ES-I3 (cell line): Measurements from ENCODE around the gene ERI3.

Experiments used
- H3K36me3 ChIP-seq: 2 replicates; pipeline ENCODE4 v1.6.1; 2013; ENCODE audit warnings: mild to moderate bottlenecking, low read length, control low read depth, moderate library complexity; ENCODE audit not compliant: insufficient read depth
- H3K4me1 ChIP-seq: 2 replicates; pipeline ENCODE4 v1.6.1; 2013; ENCODE audit warnings: mild to moderate bottlenecking, control low read depth, low read length; ENCODE audit not compliant: insufficient read depth
- H3K9ac ChIP-seq: 2 replicates; pipeline ENCODE4 v1.6.1; 2013; ENCODE audit warnings: low read depth, mild to moderate bottlenecking, low read length, moderate library complexity
- H3K9me3 ChIP-seq: 2 replicates; pipeline ENCODE4 v1.6.1; 2013; ENCODE audit warnings: mild to moderate bottlenecking, low read length, moderate library complexity; ENCODE audit not compliant: control insufficient read depth, insufficient read depth

ERI3 gene

DNA sequence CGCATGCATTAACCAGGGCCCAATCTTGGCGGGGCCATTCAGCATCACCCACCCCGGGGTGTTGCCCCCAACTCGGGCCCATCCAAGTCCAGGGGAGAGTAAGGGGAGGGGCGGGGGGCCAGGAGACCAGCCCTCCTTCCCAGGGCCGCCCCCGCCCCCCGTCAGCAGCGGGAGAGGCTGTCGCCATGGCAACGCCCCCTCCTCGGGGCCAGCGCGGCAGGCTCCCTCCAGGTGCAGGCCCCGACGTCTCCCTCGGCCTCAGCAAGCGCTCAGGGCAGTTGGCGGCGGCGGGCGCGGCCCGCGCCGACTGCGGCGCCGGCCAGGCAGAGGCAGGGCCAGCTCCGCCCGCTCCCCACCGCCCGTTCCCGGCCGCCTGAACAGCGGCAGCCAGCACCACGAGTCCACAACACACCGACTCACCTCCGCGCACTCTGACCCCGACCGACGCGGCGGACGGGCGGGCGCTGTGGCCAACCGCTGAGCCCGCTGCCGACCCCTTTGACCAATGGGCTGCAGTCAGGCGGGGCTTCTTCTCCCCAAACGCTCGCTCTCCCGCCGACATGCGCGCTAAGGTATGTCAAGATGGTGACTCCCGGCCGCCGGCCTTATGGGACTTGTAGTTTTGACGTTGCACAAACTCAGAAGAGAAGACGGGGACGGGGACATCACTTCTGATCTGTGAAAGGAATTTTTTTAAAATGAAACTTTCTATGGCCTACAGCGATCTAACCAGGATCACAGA is at the start of gene ERI3:
Gene ERI3 (minus strand): TSS at position 418 of the 742 bp plus-strand sequence. CDS start 231 bp downstream, at position 187.
- Histone ChIP-seq H3K9ac (peak within 1 kb of the TSS; percentile 67), H3K9me3 (no peaks in the 10 kb centered on the region), H3K36me3 (no peaks in the 10 kb centered on the region), H3K4me1 (peaks cover 10% of the 10 kb centered on the region; the same call in 1 of the 2 replicates)

- Histone ChIP-seq H3K4me1 (no peaks in the 10 kb centered on the region), H3K36me3 (no peaks in the 10 kb centered on the region), H3K9me3 (no peaks in the 10 kb centered on the region), H3K9ac (no peak overlapping the region)
Measured at GRCh38 chr1:44401256-44402228, 46.5 kb upstream of the ERI3 start.

GRCh38 chr1:44390277-44390676 is 35.2 kb upstream of the ERI3 start:
- H3K36me3 ChIP-seq = no peaks in the 10 kb centered on the region
- no peak overlapping the region for H3K9ac ChIP-seq
- no peaks in the 10 kb centered on the region for H3K9me3 ChIP-seq
- no peaks in the 10 kb centered on the region for H3K4me1 ChIP-seq

- Histone ChIP-seq H3K36me3 (no peaks in the 10 kb centered on the region), H3K9me3 (no peaks in the 10 kb centered on the region), H3K4me1 (no peaks in the 10 kb centered on the region), H3K9ac (no peak overlapping the region)
Measured at GRCh38 chr1:44389437-44389836, 34.4 kb upstream of the ERI3 start.

DNA sequence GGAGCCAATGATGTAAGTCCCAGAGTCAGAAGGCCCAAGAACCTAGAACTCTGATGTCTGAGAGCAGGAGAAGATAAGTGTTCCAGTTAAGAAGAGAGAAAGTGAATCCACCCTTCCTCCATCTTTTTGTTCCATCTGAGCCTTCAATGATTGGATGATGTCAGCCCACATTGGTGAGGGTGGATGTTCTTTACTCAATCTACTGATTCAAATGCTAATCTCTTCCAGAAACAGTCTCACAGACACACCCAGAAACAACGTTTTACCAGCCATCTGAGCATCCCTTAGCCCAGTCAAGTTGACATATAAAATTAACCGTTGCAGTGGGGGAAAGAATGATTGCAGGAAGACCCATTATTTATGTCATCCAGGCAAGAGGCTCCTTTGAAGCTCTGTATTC is 33.5 kb upstream of the ERI3 start:
- Histone ChIP-seq H3K9me3 (no peaks in the 10 kb centered on the region), H3K36me3 (no peaks in the 10 kb centered on the region)

DNA sequence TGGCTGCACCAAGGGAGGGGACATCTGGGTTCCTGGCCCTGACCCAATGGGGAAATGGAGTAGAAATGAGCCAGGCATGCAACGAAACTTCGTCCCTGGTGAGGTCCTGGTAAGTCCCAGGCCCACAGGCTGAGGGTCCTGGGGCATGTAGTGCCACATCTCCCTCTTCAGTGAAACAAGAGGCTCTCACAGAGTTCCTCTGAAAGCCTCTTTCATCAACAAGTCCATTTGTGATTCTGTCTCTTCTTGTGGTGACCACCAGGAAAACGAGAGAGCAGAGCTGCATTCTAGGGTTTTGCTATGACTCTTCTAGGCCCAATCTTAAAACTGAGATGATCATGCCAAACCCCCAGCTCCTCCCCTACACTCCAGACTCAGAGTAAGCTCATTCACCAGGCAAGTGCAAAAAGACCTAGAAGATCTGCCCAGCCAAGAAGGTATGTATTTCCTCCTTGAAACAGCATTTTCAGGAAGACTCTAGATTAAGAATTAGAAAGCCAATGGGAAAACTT is 25.7 kb upstream of the ERI3 start:
- Histone ChIP-seq H3K36me3 (no peaks in the 10 kb centered on the region), H3K9ac (no peak overlapping the region), H3K4me1 (no peaks in the 10 kb centered on the region), H3K9me3 (no peaks in the 10 kb centered on the region)

More for the DNA sequence above, 33.5 kb upstream of the ERI3 start:
- Histone ChIP-seq H3K9ac (no peak overlapping the region), H3K4me1 (no peaks in the 10 kb centered on the region)

GRCh38 chr1:44377925-44378784 is 23.1 kb upstream of the ERI3 start:
- Histone ChIP-seq H3K4me1 (no peaks in the 10 kb centered on the region), H3K9me3 (no peaks in the 10 kb centered on the region), H3K9ac (no peak overlapping the region), H3K36me3 (no peaks in the 10 kb centered on the region)

GRCh38 chr1:44375547-44375946 is 20.5 kb upstream of the ERI3 start:
- H3K36me3 ChIP-seq = no peaks in the 10 kb centered on the region
- H3K4me1 ChIP-seq = no peaks in the 10 kb centered on the region
- H3K9me3 ChIP-seq = no peaks in the 10 kb centered on the region
- no peak overlapping the region for H3K9ac ChIP-seq

DNA sequence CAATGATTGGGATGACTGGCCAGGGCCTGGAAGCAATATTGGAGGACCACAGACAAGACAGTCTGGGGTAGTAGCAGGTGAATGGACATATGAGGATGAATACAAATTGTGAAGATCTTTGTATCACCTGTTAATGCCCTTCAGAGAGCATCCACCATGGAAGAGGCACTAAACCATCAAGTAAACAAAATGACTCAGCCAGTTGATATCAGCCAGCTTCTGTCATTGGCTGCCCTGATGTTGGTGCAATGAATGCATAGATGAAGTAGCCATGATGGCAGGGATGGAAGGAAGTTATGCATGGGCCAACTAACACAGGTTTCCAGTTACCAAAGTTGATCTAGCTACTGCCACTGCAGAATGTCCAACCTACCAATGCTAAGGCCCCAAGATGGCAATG is 16.1 kb upstream of the ERI3 start:
- Histone ChIP-seq H3K4me1 (peaks cover 9% of the 10 kb centered on the region; the same call in 1 of the 2 replicates), H3K36me3 (no peaks in the 10 kb centered on the region), H3K9me3 (no peaks in the 10 kb centered on the region), H3K9ac (no peak overlapping the region)

DNA sequence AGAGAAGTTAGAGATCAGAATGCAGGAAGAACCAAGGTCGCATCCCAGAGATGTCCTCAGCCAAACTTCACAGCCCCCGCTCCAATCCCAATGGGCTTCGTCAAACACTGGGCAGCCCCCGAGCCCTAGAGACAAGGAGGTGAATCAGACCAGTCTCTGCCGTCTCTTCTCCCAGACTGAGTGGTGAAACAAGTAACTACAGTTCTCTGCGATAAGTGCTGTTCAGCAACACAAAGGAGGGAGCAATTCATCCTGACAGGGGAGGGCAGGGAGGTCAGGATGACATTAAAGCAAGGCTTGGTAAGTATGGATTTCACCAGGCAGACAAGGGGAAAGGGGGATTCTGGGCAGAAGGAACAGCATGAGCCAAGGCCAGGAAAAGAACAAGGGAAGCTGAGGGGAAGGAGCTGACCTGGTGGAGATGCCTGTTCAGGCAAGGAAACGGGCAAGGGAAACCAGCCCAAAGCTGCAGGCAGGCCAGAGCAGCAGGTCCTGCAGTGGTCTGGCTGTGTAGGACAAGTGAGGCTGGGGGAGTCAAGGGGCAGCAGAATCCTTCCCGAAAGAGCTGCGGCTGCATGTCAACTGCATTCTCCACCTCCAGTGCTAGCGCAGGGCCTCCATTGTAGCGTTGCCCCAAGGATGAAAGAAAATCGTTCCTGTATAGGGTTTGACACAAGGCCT is 13.6 kb upstream of the ERI3 start:
- no peak overlapping the region for H3K9ac ChIP-seq
- peaks cover 9% of the 10 kb centered on the region; the same call in 1 of the 2 replicates for H3K4me1 ChIP-seq
- H3K9me3 ChIP-seq = no peaks in the 10 kb centered on the region
- H3K36me3 ChIP-seq = no peaks in the 10 kb centered on the region

DNA sequence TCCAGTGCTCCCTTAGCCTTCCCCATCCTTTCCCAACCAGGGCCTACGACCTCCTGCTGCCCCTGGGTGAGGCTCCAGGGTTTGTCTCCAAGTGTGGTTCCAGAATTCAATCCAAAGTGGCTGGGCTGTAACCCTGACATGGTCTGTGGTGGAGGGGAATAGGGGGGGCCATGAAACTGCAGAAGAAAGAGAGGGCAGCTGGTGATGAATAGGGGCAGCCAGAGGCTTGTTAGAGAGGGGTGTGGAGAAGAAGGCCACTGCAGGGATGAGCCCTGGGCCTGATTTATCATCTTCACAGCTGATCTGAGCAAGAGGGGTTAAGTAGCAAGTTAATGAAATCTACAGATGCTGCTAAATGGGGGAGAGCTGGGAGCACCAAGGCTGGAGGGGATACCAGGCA is 12.9 kb upstream of the ERI3 start:
- Histone ChIP-seq H3K4me1 (peaks cover 9% of the 10 kb centered on the region; the same call in 1 of the 2 replicates), H3K36me3 (no peaks in the 10 kb centered on the region), H3K9me3 (no peaks in the 10 kb centered on the region), H3K9ac (no peak overlapping the region)

- H3K4me1 ChIP-seq = peaks cover 9% of the 10 kb centered on the region; the same call in 1 of the 2 replicates
Measured at GRCh38 chr1:44366371-44366975, 11.4 kb upstream of the ERI3 start.

DNA sequence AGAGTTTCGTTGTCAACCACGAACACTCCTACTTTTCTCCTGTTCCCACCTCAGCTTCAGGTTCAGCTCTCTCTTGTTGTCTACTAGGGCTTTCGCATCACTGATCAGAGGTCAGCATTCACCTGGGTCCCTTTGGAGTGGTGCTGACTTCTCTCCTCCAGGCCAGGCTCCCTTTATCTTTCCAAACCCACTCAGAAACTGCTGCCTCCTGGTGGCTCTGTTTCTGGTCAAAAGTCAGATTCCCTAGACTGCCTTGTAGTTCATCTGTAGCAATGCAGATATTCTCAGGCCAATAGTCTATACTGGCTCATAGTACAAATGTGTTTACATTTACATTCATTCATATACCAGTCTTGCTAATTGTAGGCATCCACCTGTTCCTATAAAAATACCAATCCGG is 6.4 kb upstream of the ERI3 start:
- Histone ChIP-seq H3K9ac (no peak overlapping the region), H3K9me3 (no peaks in the 10 kb centered on the region), H3K4me1 (peaks cover 8% of the 10 kb centered on the region; the same call in 1 of the 2 replicates), H3K36me3 (no peaks in the 10 kb centered on the region)

More at GRCh38 chr1:44366371-44366975, 11.4 kb upstream of the ERI3 start:
- no peak overlapping the region for H3K9ac ChIP-seq
- H3K9me3 ChIP-seq = no peaks in the 10 kb centered on the region
- H3K36me3 ChIP-seq = no peaks in the 10 kb centered on the region
